ENCODE results near the gene GSTCD. TPM values are rescaled to one million over a fixed set of nuclear protein-coding genes. Genes with fewer than 3 reads are reported as not detected.

The GSTCD gene
- total and polyA plus RNA-seq, 9 of the 15 experiments (the other 6 are each of a cell fraction or from before 2014, with no cell fraction given), result 4.5 to 36.3 (median 16.0) TPM

GRCh38 chr4:105838082-105838481, 129.5 kb downstream of the GSTCD start:
- Histone ChIP-seq H3K36me3 (ENCODE audit: control insufficient read depth, insufficient read depth, low read length) (peaks cover 2% of the 10 kb centered on the region; the same call in 1 of the 3 replicates), H3K9ac (ENCODE audit: insufficient read depth in 1 of 2, low read depth in 2 of 2, low read length in 2 of 2) (no peak overlapping the region), H3K27ac (ENCODE audit: extremely low read depth, low read depth, low read length) (no peak overlapping the region), H3K9me3 (replicated peaks; ENCODE audit: control insufficient read depth, insufficient read depth, low read depth, low read length) (no peaks in the 10 kb centered on the region), H4K20me1 (replicated peaks; ENCODE audit: control insufficient read depth, insufficient read depth, low read length) (no peaks in the 10 kb centered on the region), H3K4me2 (ENCODE audit: insufficient read depth, low read length) (no peak overlapping the region), H3K4me3 (no peak overlapping the region), H3K4me1 (replicated peaks in 1 of 2; ENCODE audit: control insufficient read depth in 2 of 2, insufficient read depth in 2 of 2, low read length in 2 of 2) (peaks cover 0 to 4% of the 10 kb centered on the region in 2 experiments; a peak in 1 of 5 replicates), H3K9me1 (ENCODE audit: control insufficient read depth, insufficient read depth, low read length) (no peaks in the 10 kb centered on the region), H3K79me2 (ENCODE audit: control insufficient read depth, insufficient read depth, low read length) (no peaks in the 10 kb centered on the region), H3K27me3 (ENCODE audit: control insufficient read depth in 2 of 2, insufficient read depth in 2 of 2, low read length in 2 of 2) (no peaks in the 10 kb centered on the region), H2AFZ (ENCODE audit: low read depth, low read length) (no peak overlapping the region)
- CTCF ChIA-PET (ENCODE audit: low intra/inter-chr PET ratio), result no interaction called here
- BruUV-seq (replicated peaks), result no TSS peak
- TF ChIP-seq ZNF696 (CRISPR knock-in tag; conservative IDR thresholded peaks at IDR 0.05), result no peak
- in situ Hi-C loops (cut with MboI) (no loop called here), intact Hi-C loops (cut with micrococcal nuclease) (no loop called here)
- POLR2A ChIA-PET, result no interaction called here
- no peak for FAIRE-seq
- WGBS (ENCODE audit: insufficient coverage, low coverage, missing lambda C conversion rate), result 67% methylated on average over 1 of the region's 1 CpG
- no peak for DNase-seq (ENCODE audit: extremely low read depth in 1 of 4, low spot score in 3 of 4)
- ATAC-seq, result no peak

- no peak overlapping the region for H2AFZ ChIP-seq (ENCODE audit: low read depth, low read length)
- DNase-seq (ENCODE audit: extremely low read depth in 1 of 4, low spot score in 3 of 4) (no peak), ATAC-seq (no peak), FAIRE-seq (no peak)
- H3K9ac ChIP-seq (ENCODE audit: insufficient read depth in 1 of 2, low read depth in 2 of 2, low read length in 2 of 2), result no peak overlapping the region
- no peaks in the 10 kb centered on the region for H3K9me1 ChIP-seq (ENCODE audit: control insufficient read depth, insufficient read depth, low read length)
- ChIA-PET CTCF (ENCODE audit: low intra/inter-chr PET ratio) (no interaction called here), POLR2A (no interaction called here)
- intact Hi-C loops (cut with micrococcal nuclease) (no loop called here), in situ Hi-C loops (cut with MboI) (no loop called here)
- no peak overlapping the region for H3K27ac ChIP-seq (ENCODE audit: extremely low read depth, low read depth, low read length)
- H3K4me1 ChIP-seq (replicated peaks in 1 of 2; ENCODE audit: control insufficient read depth in 2 of 2, insufficient read depth in 2 of 2, low read length in 2 of 2), result peaks cover 0 to 4% of the 10 kb centered on the region in 2 experiments; a peak in 1 of 5 replicates
- WGBS (ENCODE audit: insufficient coverage, low coverage, missing lambda C conversion rate), result 85% methylated on average over 5 of the region's 5 CpGs
- H3K36me3 ChIP-seq (ENCODE audit: control insufficient read depth, insufficient read depth, low read length), result peaks cover 11% of the 10 kb centered on the region; the same call in 1 of the 3 replicates
- H3K27me3 ChIP-seq (ENCODE audit: control insufficient read depth in 2 of 2, insufficient read depth in 2 of 2, low read length in 2 of 2), result no peaks in the 10 kb centered on the region
- H3K9me3 ChIP-seq (replicated peaks; ENCODE audit: control insufficient read depth, insufficient read depth, low read depth, low read length), result no peaks in the 10 kb centered on the region
- H3K4me3 ChIP-seq, result no peak overlapping the region
- no TSS peak for BruUV-seq (replicated peaks)
- H3K4me2 ChIP-seq (ENCODE audit: insufficient read depth, low read length), result no peak overlapping the region
- no peaks in the 10 kb centered on the region for H4K20me1 ChIP-seq (replicated peaks; ENCODE audit: control insufficient read depth, insufficient read depth, low read length)
- H3K79me2 ChIP-seq (ENCODE audit: control insufficient read depth, insufficient read depth, low read length), result no peaks in the 10 kb centered on the region
- TF ChIP-seq ARID4B (CRISPR knock-in tag; IDR thresholded peaks at IDR 0.05) (no peak), ARID3B (CRISPR knock-in tag; IDR thresholded peaks at IDR 0.05; ENCODE audit: borderline replicate concordance) (no peak), HNRNPUL1 (IDR thresholded peaks at IDR 0.05; ENCODE audit: low read length) (no peak), PHB (CRISPR knock-in tag; IDR thresholded peaks at IDR 0.05) (no peak), FOXP1 (CRISPR knock-in tag; IDR thresholded peaks at IDR 0.05) (no peak), HMGXB4 (CRISPR knock-in tag; IDR thresholded peaks at IDR 0.05) (no peak)
These were observed 132.0 kb downstream of the GSTCD start for GRCh38 chr4:105840426-105841174.
